HEK293 (cell line): Measurements from ENCODE around the gene CREB5.

ENCODE experiments used
- GLIS2 ChIP-seq: fragments of 450-650 bp; formaldehyde crosslinking; IDR thresholded peaks from 2 replicates; pipeline ENCODE4 v1.5.1; 2016; ENCODE audit warnings: missing biosample characterization, missing genetic modification characterization
- KLF9 ChIP-seq: fragments of 450-650 bp; formaldehyde crosslinking; IDR thresholded peaks from 2 replicates; pipeline ENCODE4 v1.5.1; 2016; ENCODE audit warnings: missing biosample characterization, missing genetic modification characterization, low read depth
- MZF1 ChIP-seq: fragments of 450-650 bp; formaldehyde crosslinking; IDR thresholded peaks from 2 replicates; pipeline ENCODE4 v1.5.1; 2017; ENCODE audit warnings: missing biosample characterization, missing genetic modification characterization, borderline replicate concordance
- REPIN1 ChIP-seq: fragments of 450-650 bp; formaldehyde crosslinking; IDR thresholded peaks from 2 replicates; pipeline ENCODE4 v1.5.1; 2017; ENCODE audit warnings: missing biosample characterization, missing genetic modification characterization, low read depth
- SP7 ChIP-seq: fragments of 450-650 bp; formaldehyde crosslinking; IDR thresholded peaks from 2 replicates; pipeline ENCODE4 v1.5.1; 2016; ENCODE audit warnings: missing biosample characterization, missing genetic modification characterization
- WT1 ChIP-seq: fragments of 450-650 bp; formaldehyde crosslinking; IDR thresholded peaks from 2 replicates; pipeline ENCODE4 v1.5.1; 2016; ENCODE audit warnings: missing biosample characterization, missing genetic modification characterization
- ZBTB20 ChIP-seq: fragments of 450-650 bp; formaldehyde crosslinking; IDR thresholded peaks from 2 replicates; pipeline ENCODE4 v1.5.1; 2016; ENCODE audit warnings: missing biosample characterization, missing genetic modification characterization
- ZBTB7A ChIP-seq: fragments of 450-650 bp; formaldehyde crosslinking; IDR thresholded peaks from 2 replicates; pipeline ENCODE4 v1.5.1; 2016; ENCODE audit warnings: low read depth, missing biosample characterization, missing genetic modification characterization
- ZBTB8A ChIP-seq: fragments of 450-650 bp; formaldehyde crosslinking; IDR thresholded peaks from 2 replicates; pipeline ENCODE4 v1.5.1; 2016; ENCODE audit warnings: missing biosample characterization, missing genetic modification characterization
- ZFP37 ChIP-seq: fragments of 450-650 bp; formaldehyde crosslinking; IDR thresholded peaks from 2 replicates; pipeline ENCODE4 v1.5.1; 2016; ENCODE audit warnings: missing biosample characterization, missing genetic modification characterization
- ZNF138 ChIP-seq: fragments of 450-650 bp; formaldehyde crosslinking; IDR thresholded peaks from 2 replicates; pipeline ENCODE4 v1.5.1; 2016; ENCODE audit warnings: missing biosample characterization, missing genetic modification characterization, borderline replicate concordance
- ZNF155 ChIP-seq: fragments of 450-650 bp; formaldehyde crosslinking; IDR thresholded peaks from 2 replicates; pipeline ENCODE4 v1.5.1; 2016; ENCODE audit warnings: missing biosample characterization, missing genetic modification characterization
- ZNF174 ChIP-seq: fragments of 450-650 bp; formaldehyde crosslinking; IDR thresholded peaks from 2 replicates; pipeline ENCODE4 v1.5.0; 2017; ENCODE audit warnings: missing biosample characterization, mild to moderate bottlenecking, missing genetic modification characterization
- ZNF184 ChIP-seq: fragments of 450-650 bp; IDR thresholded peaks from 2 replicates; pipeline ENCODE4 v1.5.1; 2018; ENCODE audit warnings: missing biosample characterization, mild to moderate bottlenecking, missing genetic modification characterization
- ZNF335 ChIP-seq: fragments of 450-650 bp; formaldehyde crosslinking; conservative IDR thresholded peaks from 2 replicates; pipeline ENCODE4 v1.5.1; 2016; ENCODE audit warnings: missing biosample characterization, missing genetic modification characterization
- ZNF423 ChIP-seq: fragments of 450-650 bp; formaldehyde crosslinking; IDR thresholded peaks from 2 replicates; pipeline ENCODE4 v1.5.1; 2016; ENCODE audit warnings: missing biosample characterization, missing genetic modification characterization
- ZNF501 ChIP-seq: fragments of 450-650 bp; formaldehyde crosslinking; IDR thresholded peaks from 2 replicates; pipeline ENCODE4 v1.5.1; 2016; ENCODE audit warnings: missing biosample characterization, missing genetic modification characterization
- ZNF585B ChIP-seq: fragments of 450-650 bp; formaldehyde crosslinking; IDR thresholded peaks from 2 replicates; pipeline ENCODE4 v1.5.1; 2016; ENCODE audit warnings: missing biosample characterization, missing genetic modification characterization
- ZNF596 ChIP-seq: fragments of 450-650 bp; IDR thresholded peaks from 2 replicates; pipeline ENCODE4 v1.5.0; 2018; ENCODE audit warnings: missing biosample characterization, mild to moderate bottlenecking, missing genetic modification characterization, moderate library complexity
- ZSCAN16 ChIP-seq: fragments of 450-650 bp; formaldehyde crosslinking; IDR thresholded peaks from 2 replicates; pipeline ENCODE4 v1.5.1; 2016; ENCODE audit warnings: missing biosample characterization, missing genetic modification characterization
- TF ChIP-seq, protein P1 (sequence below): fragments of 450-650 bp; formaldehyde crosslinking; IDR thresholded peaks from 2 replicates; pipeline ENCODE4 v1.5.1; 2017; ENCODE audit warnings: missing biosample characterization, missing genetic modification characterization
- TF ChIP-seq, protein P2 (sequence below): fragments of 450-650 bp; formaldehyde crosslinking; IDR thresholded peaks from 2 replicates; pipeline ENCODE4 v1.5.1; 2016; ENCODE audit warnings: missing biosample characterization, missing genetic modification characterization
- TF ChIP-seq, protein P3 (sequence below): fragments of 450-650 bp; formaldehyde crosslinking; IDR thresholded peaks from 2 replicates; pipeline ENCODE4 v1.5.1; 2016; ENCODE audit warnings: missing biosample characterization, missing genetic modification characterization
- TF ChIP-seq, protein P4 (sequence below): fragments of 450-650 bp; formaldehyde crosslinking; IDR thresholded peaks from 2 replicates; pipeline ENCODE4 v1.5.1; 2016; ENCODE audit warnings: missing biosample characterization, missing genetic modification characterization
- TF ChIP-seq, protein P5 (sequence below): fragments of 450-650 bp; formaldehyde crosslinking; optimal IDR thresholded peaks from 2 replicates; pipeline ENCODE3; 2016; ENCODE audit warnings: missing biosample characterization, mild to moderate bottlenecking, missing genetic modification characterization

The CREB5 gene

GRCh38 chr7:28853834-28854749 lies 441.8 kb downstream of the CREB5 start (continued):
- TF ChIP-seq ZNF596 (tag by site-specific recombination) = no peak
- TF ChIP-seq ZNF585B (tag by site-specific recombination) = no peak
- TF ChIP-seq, protein P1, sequence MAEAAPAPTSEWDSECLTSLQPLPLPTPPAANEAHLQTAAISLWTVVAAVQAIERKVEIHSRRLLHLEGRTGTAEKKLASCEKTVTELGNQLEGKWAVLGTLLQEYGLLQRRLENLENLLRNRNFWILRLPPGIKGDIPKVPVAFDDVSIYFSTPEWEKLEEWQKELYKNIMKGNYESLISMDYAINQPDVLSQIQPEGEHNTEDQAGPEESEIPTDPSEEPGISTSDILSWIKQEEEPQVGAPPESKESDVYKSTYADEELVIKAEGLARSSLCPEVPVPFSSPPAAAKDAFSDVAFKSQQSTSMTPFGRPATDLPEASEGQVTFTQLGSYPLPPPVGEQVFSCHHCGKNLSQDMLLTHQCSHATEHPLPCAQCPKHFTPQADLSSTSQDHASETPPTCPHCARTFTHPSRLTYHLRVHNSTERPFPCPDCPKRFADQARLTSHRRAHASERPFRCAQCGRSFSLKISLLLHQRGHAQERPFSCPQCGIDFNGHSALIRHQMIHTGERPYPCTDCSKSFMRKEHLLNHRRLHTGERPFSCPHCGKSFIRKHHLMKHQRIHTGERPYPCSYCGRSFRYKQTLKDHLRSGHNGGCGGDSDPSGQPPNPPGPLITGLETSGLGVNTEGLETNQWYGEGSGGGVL (tag by site-specific recombination) = no peak
- TF ChIP-seq ZNF184 (tag by site-specific recombination) = no peak
- TF ChIP-seq, protein P2, sequence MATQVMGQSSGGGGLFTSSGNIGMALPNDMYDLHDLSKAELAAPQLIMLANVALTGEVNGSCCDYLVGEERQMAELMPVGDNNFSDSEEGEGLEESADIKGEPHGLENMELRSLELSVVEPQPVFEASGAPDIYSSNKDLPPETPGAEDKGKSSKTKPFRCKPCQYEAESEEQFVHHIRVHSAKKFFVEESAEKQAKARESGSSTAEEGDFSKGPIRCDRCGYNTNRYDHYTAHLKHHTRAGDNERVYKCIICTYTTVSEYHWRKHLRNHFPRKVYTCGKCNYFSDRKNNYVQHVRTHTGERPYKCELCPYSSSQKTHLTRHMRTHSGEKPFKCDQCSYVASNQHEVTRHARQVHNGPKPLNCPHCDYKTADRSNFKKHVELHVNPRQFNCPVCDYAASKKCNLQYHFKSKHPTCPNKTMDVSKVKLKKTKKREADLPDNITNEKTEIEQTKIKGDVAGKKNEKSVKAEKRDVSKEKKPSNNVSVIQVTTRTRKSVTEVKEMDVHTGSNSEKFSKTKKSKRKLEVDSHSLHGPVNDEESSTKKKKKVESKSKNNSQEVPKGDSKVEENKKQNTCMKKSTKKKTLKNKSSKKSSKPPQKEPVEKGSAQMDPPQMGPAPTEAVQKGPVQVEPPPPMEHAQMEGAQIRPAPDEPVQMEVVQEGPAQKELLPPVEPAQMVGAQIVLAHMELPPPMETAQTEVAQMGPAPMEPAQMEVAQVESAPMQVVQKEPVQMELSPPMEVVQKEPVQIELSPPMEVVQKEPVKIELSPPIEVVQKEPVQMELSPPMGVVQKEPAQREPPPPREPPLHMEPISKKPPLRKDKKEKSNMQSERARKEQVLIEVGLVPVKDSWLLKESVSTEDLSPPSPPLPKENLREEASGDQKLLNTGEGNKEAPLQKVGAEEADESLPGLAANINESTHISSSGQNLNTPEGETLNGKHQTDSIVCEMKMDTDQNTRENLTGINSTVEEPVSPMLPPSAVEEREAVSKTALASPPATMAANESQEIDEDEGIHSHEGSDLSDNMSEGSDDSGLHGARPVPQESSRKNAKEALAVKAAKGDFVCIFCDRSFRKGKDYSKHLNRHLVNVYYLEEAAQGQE (tag by site-specific recombination) = peak; percentile 30; the same call in 1 of the 2 replicates
- peak; percentile 23; the same call in 1 of the 2 replicates for TF ChIP-seq KLF9 (tag by site-specific recombination)
- TF ChIP-seq, protein P3, sequence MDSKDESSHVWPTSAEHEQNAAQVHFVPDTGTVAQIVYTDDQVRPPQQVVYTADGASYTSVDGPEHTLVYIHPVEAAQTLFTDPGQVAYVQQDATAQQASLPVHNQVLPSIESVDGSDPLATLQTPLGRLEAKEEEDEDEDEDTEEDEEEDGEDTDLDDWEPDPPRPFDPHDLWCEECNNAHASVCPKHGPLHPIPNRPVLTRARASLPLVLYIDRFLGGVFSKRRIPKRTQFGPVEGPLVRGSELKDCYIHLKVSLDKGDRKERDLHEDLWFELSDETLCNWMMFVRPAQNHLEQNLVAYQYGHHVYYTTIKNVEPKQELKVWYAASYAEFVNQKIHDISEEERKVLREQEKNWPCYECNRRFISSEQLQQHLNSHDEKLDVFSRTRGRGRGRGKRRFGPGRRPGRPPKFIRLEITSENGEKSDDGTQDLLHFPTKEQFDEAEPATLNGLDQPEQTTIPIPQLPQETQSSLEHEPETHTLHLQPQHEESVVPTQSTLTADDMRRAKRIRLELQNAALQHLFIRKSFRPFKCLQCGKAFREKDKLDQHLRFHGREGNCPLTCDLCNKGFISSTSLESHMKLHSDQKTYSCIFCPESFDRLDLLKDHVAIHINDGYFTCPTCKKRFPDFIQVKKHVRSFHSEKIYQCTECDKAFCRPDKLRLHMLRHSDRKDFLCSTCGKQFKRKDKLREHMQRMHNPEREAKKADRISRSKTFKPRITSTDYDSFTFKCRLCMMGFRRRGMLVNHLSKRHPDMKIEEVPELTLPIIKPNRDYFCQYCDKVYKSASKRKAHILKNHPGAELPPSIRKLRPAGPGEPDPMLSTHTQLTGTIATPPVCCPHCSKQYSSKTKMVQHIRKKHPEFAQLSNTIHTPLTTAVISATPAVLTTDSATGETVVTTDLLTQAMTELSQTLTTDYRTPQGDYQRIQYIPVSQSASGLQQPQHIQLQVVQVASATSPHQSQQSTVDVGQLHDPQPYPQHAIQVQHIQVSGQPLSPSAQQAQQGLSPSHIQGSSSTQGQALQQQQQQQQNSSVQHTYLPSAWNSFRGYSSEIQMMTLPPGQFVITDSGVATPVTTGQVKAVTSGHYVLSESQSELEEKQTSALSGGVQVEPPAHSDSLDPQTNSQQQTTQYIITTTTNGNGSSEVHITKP (tag by site-specific recombination) = peak; percentile 76
- TF ChIP-seq, protein P4, sequence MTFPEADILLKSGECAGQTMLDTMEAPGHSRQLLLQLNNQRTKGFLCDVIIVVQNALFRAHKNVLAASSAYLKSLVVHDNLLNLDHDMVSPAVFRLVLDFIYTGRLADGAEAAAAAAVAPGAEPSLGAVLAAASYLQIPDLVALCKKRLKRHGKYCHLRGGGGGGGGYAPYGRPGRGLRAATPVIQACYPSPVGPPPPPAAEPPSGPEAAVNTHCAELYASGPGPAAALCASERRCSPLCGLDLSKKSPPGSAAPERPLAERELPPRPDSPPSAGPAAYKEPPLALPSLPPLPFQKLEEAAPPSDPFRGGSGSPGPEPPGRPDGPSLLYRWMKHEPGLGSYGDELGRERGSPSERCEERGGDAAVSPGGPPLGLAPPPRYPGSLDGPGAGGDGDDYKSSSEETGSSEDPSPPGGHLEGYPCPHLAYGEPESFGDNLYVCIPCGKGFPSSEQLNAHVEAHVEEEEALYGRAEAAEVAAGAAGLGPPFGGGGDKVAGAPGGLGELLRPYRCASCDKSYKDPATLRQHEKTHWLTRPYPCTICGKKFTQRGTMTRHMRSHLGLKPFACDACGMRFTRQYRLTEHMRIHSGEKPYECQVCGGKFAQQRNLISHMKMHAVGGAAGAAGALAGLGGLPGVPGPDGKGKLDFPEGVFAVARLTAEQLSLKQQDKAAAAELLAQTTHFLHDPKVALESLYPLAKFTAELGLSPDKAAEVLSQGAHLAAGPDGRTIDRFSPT (tag by site-specific recombination) = 0 out of 2 replicates have a peak, but pooled peaks have one; percentile 15
- no peak for TF ChIP-seq MZF1 (tag by site-specific recombination)
- peak; percentile 73; the same call in 1 of the 2 replicates for TF ChIP-seq ZBTB20
- TF ChIP-seq ZNF335 (tag by site-specific recombination) = peak; percentile 49
- TF ChIP-seq WT1 = peak; percentile 90
- TF ChIP-seq ZFP37 (tag by site-specific recombination) = 0 out of 2 replicates have a peak, but pooled peaks have one; percentile 46
- TF ChIP-seq ZNF501 = peak; percentile 69; the same call in 1 of the 2 replicates
- no peak for TF ChIP-seq ZBTB7A
- TF ChIP-seq ZNF155 (tag by site-specific recombination) = no peak
- no peak; the same call in none of the 2 replicates for TF ChIP-seq SP7
- no peak for TF ChIP-seq ZNF138
- TF ChIP-seq ZNF174 = no peak
- peak; percentile 90 for TF ChIP-seq ZSCAN16
- 0 out of 2 replicates have a peak, but pooled peaks have one; percentile 33 for TF ChIP-seq ZNF423 (tag by site-specific recombination)
- no peak for TF ChIP-seq REPIN1 (tag by site-specific recombination)
- TF ChIP-seq ZBTB8A (tag by site-specific recombination) = peak; percentile 91
- TF ChIP-seq, protein P5, sequence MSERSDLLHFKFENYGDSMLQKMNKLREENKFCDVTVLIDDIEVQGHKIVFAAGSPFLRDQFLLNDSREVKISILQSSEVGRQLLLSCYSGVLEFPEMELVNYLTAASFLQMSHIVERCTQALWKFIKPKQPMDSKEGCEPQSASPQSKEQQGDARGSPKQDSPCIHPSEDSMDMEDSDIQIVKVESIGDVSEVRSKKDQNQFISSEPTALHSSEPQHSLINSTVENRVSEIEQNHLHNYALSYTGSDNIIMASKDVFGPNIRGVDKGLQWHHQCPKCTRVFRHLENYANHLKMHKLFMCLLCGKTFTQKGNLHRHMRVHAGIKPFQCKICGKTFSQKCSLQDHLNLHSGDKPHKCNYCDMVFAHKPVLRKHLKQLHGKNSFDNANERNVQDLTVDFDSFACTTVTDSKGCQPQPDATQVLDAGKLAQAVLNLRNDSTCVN (tag by site-specific recombination) = peak; percentile 71
- TF ChIP-seq GLIS2 = no peak; the same call in 1 of the 2 replicates
